ENCODE measurements around the gene BRD7.

DNA sequence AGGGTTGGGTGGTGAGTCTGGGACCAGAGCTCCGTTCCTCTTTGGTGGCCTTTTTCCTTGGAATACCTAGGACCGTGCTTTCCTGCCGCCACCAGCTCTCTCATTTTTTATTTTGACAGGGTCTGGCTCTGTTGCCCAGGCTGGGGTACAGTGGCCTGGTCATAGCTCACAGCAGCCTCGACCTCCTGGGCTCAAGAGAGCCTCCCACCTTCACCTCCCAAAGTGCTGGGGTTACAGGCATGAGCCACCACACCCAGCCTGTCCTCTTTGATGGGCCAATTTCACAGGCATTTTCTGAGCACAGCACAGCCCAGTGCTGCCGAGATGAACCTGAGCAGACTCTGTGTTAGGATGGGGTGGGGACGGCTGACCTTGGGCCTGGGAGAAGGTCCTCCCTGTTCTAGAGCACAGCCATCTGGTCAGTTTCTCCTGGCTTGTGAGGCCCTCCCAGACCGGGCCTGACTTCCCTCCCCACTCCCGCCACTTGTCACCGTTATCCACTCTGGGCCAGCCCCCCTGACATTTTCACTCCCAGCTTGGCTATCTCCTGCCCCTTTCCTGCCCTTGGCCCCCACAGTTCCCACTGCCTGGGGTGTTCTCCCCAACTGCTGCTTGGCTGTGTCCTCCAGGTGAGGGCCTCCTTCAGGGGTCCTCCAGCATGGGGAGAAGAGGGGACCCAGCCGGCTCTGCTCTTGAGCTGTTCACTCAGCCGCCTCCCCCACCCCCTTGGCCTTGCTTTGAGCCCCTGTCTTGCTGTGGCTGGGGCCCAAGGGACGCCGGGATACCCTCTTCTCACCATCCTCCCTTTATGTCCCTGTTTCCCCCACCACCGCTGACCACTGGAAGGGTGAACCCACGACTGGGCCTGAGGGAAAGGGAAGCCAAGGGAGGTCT lies 97.4 kb downstream of the BRD7 start:
- TF ChIP-seq, protein P1, sequence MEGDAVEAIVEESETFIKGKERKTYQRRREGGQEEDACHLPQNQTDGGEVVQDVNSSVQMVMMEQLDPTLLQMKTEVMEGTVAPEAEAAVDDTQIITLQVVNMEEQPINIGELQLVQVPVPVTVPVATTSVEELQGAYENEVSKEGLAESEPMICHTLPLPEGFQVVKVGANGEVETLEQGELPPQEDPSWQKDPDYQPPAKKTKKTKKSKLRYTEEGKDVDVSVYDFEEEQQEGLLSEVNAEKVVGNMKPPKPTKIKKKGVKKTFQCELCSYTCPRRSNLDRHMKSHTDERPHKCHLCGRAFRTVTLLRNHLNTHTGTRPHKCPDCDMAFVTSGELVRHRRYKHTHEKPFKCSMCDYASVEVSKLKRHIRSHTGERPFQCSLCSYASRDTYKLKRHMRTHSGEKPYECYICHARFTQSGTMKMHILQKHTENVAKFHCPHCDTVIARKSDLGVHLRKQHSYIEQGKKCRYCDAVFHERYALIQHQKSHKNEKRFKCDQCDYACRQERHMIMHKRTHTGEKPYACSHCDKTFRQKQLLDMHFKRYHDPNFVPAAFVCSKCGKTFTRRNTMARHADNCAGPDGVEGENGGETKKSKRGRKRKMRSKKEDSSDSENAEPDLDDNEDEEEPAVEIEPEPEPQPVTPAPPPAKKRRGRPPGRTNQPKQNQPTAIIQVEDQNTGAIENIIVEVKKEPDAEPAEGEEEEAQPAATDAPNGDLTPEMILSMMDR (IDR thresholded peaks at IDR 0.05; ENCODE audit: extremely low read depth in 1 of 2, insufficient read depth in 1 of 2, low read depth in 1 of 2, low read length in 2 of 2), result no peak
- no peak for TF ChIP-seq EZH2 (IDR thresholded peaks at IDR 0.05; ENCODE audit: borderline replicate concordance, low read depth, low read length, severe bottlenecking)
